ENCODE data around the gene EFCAB6. TPM values are rescaled to one million over a fixed set of nuclear protein-coding genes. Genes with fewer than 3 reads are reported as not detected.

Gene EFCAB6
- total RNA-seq, 1 experiment from 2014 or later, result not detected

DNA sequence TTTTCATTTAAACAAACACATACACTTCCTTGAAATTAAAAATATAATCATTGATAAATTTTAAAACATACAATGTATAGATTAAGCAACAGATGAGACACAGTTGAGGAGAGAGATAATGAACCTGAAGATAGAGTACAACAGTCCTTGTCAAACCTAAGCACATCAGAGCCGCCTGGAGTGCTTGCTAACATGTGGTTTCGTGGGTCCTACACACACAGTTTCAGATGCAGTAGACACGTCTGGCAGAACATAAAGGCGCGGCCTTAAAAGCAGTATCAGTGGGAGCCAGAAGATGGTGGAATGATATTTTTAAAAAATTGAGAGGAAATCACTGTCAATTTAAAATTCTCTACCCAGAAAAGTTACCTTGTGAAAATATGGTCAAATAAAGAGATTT lies 265.9 kb downstream of the EFCAB6 start:
- no peaks in the 10 kb centered on the region; the same call in 1 of the 2 replicates for H3K27me3 ChIP-seq (replicated peaks; ENCODE audit: control insufficient read depth, insufficient read depth, low read length)
- H3K4me1 Mint-ChIP-seq (ENCODE audit: low read depth, unreplicated experiment), result no peaks in the 10 kb centered on the region
- no peak for DNase-seq
- TF ChIP-seq, protein P1, sequence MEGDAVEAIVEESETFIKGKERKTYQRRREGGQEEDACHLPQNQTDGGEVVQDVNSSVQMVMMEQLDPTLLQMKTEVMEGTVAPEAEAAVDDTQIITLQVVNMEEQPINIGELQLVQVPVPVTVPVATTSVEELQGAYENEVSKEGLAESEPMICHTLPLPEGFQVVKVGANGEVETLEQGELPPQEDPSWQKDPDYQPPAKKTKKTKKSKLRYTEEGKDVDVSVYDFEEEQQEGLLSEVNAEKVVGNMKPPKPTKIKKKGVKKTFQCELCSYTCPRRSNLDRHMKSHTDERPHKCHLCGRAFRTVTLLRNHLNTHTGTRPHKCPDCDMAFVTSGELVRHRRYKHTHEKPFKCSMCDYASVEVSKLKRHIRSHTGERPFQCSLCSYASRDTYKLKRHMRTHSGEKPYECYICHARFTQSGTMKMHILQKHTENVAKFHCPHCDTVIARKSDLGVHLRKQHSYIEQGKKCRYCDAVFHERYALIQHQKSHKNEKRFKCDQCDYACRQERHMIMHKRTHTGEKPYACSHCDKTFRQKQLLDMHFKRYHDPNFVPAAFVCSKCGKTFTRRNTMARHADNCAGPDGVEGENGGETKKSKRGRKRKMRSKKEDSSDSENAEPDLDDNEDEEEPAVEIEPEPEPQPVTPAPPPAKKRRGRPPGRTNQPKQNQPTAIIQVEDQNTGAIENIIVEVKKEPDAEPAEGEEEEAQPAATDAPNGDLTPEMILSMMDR (IDR thresholded peaks at IDR 0.05; ENCODE audit: insufficient read depth in 1 of 2, low read depth in 1 of 2, low read length in 1 of 2, severe bottlenecking in 1 of 2, unreplicated experiment in 1 of 2), result no peak
- H3K4me1 ChIP-seq, result no peaks in the 10 kb centered on the region
- BruUV-seq (replicated peaks), result no TSS peak
- H3K4me3 Mint-ChIP-seq (ENCODE audit: unreplicated experiment), result no peak overlapping the region
- peaks cover 21% of the 10 kb centered on the region for H3K27me3 Mint-ChIP-seq (ENCODE audit: insufficient read depth, unreplicated experiment)
- no peaks in the 10 kb centered on the region for H3K36me3 Mint-ChIP-seq (ENCODE audit: insufficient read depth, unreplicated experiment)
- ChIA-PET CTCF (no interaction called here), POLR2A (no interaction called here)
- intact Hi-C loops (cut with micrococcal nuclease; ENCODE audit: unreplicated experiment), result no loop called here
- H3K4me3 ChIP-seq (ENCODE audit: low read depth, low read length), result no peak overlapping the region
- H3K27ac Mint-ChIP-seq (ENCODE audit: unreplicated experiment), result no peak overlapping the region
- no peaks in the 10 kb centered on the region for H3K9me3 Mint-ChIP-seq (ENCODE audit: unreplicated experiment)
- H3K36me3 ChIP-seq (ENCODE audit: control insufficient read depth, insufficient read depth, low read length), result no peaks in the 10 kb centered on the region
- H3K9me3 ChIP-seq, result no peaks in the 10 kb centered on the region

DNA sequence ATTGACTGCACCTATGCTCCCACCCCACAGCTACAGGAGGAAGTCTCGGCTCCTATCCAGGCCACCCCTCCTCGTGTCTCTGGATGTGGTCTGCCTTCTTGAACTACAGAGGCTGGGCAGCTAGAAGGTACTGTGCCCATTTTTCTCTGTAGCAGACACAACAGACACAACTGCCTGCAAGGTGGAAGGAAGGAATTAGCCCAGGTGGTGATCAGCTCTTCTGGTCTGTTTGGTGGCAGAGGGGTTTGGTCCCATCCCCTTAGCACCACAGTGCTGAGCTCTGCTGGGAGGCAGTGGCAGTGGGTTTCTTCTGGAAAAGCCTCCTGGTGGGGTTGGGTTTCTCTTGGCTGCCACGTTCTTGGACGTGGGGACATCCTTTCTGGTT lies 267.8 kb downstream of the EFCAB6 start:
- no TSS peak for BruUV-seq (replicated peaks)
- Mint-ChIP-seq H3K27ac (ENCODE audit: unreplicated experiment) (no peak overlapping the region), H3K36me3 (ENCODE audit: insufficient read depth, unreplicated experiment) (no peaks in the 10 kb centered on the region), H3K4me1 (ENCODE audit: low read depth, unreplicated experiment) (no peaks in the 10 kb centered on the region), H3K4me3 (ENCODE audit: unreplicated experiment) (no peak overlapping the region), H3K27me3 (ENCODE audit: insufficient read depth, unreplicated experiment) (peaks cover 19% of the 10 kb centered on the region), H3K9me3 (ENCODE audit: unreplicated experiment) (no peaks in the 10 kb centered on the region)
- Histone ChIP-seq H3K9me3 (no peaks in the 10 kb centered on the region), H3K4me1 (no peaks in the 10 kb centered on the region), H3K36me3 (ENCODE audit: control insufficient read depth, insufficient read depth, low read length) (no peaks in the 10 kb centered on the region), H3K27me3 (replicated peaks; ENCODE audit: control insufficient read depth, insufficient read depth, low read length) (no peaks in the 10 kb centered on the region; the same call in 1 of the 2 replicates), H3K4me3 (ENCODE audit: low read depth, low read length) (no peak overlapping the region)
- intact Hi-C loops (cut with micrococcal nuclease; ENCODE audit: unreplicated experiment), result no loop called here
- TF ChIP-seq, protein P1 (IDR thresholded peaks at IDR 0.05; ENCODE audit: insufficient read depth in 1 of 2, low read depth in 1 of 2, low read length in 1 of 2, severe bottlenecking in 1 of 2, unreplicated experiment in 1 of 2), result no peak
- no peak for DNase-seq
- ChIA-PET POLR2A (no interaction called here), CTCF (no interaction called here)

DNA sequence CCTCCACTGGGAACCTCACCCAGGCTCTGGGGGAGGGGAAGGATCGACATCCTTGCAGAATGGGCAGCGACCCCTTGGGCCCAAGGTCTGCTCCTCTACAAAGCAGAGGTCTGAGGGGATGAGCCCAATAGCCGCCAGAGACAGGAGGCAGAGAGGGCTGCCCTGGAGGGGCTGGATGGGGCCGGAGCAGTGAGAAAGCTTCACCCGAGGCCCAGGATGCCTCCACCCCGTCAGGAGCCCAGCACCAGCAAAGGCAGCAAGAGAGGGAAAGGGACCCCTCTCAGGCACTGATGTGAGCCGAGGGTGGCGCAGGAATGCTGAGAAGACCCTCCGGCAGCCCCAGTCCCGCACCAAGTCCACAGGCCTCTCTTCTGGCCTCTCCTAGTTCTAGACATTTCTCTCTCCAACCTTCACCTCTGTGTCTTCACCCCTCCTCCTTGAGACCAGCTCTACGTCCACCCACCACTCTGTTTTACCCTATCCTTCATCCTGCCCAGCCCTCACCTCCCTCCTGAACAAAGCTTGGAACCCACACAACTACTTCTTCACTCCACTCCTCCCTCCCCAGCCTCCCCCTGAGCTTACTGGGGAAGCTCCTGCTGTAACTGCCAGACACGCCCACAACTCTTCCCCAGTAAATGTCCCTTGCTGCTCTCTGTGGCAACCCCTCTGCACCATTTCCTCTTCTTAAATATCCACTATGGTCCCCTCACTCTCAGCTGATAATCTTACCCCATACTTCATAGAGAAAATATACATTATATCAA lies 268.4 kb downstream of the EFCAB6 start:
- H3K9me3 Mint-ChIP-seq (ENCODE audit: unreplicated experiment), result no peaks in the 10 kb centered on the region
- H3K4me3 Mint-ChIP-seq (ENCODE audit: unreplicated experiment), result no peak overlapping the region
- peaks cover 15% of the 10 kb centered on the region for H3K27me3 Mint-ChIP-seq (ENCODE audit: insufficient read depth, unreplicated experiment)
- TF ChIP-seq, protein P1 (IDR thresholded peaks at IDR 0.05; ENCODE audit: insufficient read depth in 1 of 2, low read depth in 1 of 2, low read length in 1 of 2, severe bottlenecking in 1 of 2, unreplicated experiment in 1 of 2), result no peak
- no peaks in the 10 kb centered on the region for H3K4me1 ChIP-seq
- no TSS peak for BruUV-seq (replicated peaks)
- intact Hi-C loops (cut with micrococcal nuclease; ENCODE audit: unreplicated experiment), result no loop called here
- no peak overlapping the region for H3K4me3 ChIP-seq (ENCODE audit: low read depth, low read length)
- no peaks in the 10 kb centered on the region for H3K9me3 ChIP-seq
- no peaks in the 10 kb centered on the region for H3K4me1 Mint-ChIP-seq (ENCODE audit: low read depth, unreplicated experiment)
- ChIA-PET POLR2A (no interaction called here), CTCF (no interaction called here)
- H3K36me3 ChIP-seq (ENCODE audit: control insufficient read depth, insufficient read depth, low read length), result no peaks in the 10 kb centered on the region
- H3K27ac Mint-ChIP-seq (ENCODE audit: unreplicated experiment), result no peak overlapping the region
- H3K27me3 ChIP-seq (replicated peaks; ENCODE audit: control insufficient read depth, insufficient read depth, low read length), result no peaks in the 10 kb centered on the region; the same call in 1 of the 2 replicates
- no peak for DNase-seq
- no peaks in the 10 kb centered on the region for H3K36me3 Mint-ChIP-seq (ENCODE audit: insufficient read depth, unreplicated experiment)

Measured in Caco-2 (cell line).